GM12878 (cell line): ENCODE data around the gene SLC39A1. TPM values are rescaled to one million over a fixed set of nuclear protein-coding genes. Genes with fewer than 3 reads are reported as not detected.

Experiments
- ATAC-seq: fragments of 200-7000 bp; cut with Tn5 transposase; 3 replicates; pipeline ENCODE4 v1.9.1; 2020; ENCODE audit warnings: mild to moderate bottlenecking, moderate library complexity
- BruUV-seq: library from RNA; stranded (reverse); fragments of 400-500 nt; replicated peaks from 2 replicates; lab custom pipeline; 2021; lab: Mats Ljungman, UMichigan
- CTCF ChIA-PET: fragments of 300-600 bp; sonication (Branson Sonifier 250); formaldehyde crosslinking; extraction: SDS; loops from one replicate; lab custom pipeline; 2021; ENCODE audit warnings: inconsistent platforms; lab: Yijun Ruan, JAX
- POLR2A ChIA-PET: fragments of 350-600 bp; formaldehyde crosslinking; extraction: SDS; loops from one replicate; lab custom pipeline; 2021; ENCODE audit warnings: inconsistent platforms; lab: Charles Lee
- RAD21 ChIA-PET: fragments of 300-600 bp; sonication (Branson Sonifier 250); formaldehyde crosslinking; loops from one replicate; lab custom pipeline; 2023; ENCODE audit warnings: antibody characterized with exemption; ENCODE audit not compliant: unreplicated experiment; lab: Charles Lee
- SMC1A ChIA-PET: fragments of 300-600 bp; sonication (Branson Sonifier 250); formaldehyde crosslinking; loops from one replicate; lab custom pipeline; 2023; ENCODE audit not compliant: unreplicated experiment, uncharacterized antibody; lab: Charles Lee
- DNase-seq: peaks from one replicate; pipeline ENCODE4 v3.0.0-alpha.2; 2011; ENCODE audit warnings: low read depth, low spot score
- FAIRE-seq: peaks from 3 replicates; lab custom pipeline; 2011; peaks lifted over from hg19 to GRCh38; lab: Jason Lieb, UNC
- H2AFZ ChIP-seq: 2 replicates; pipeline ENCODE4 v1.6.0; 2011; ENCODE audit warnings: low read depth, low read length, control low read depth; ENCODE audit not compliant: control insufficient read depth
- H3K27ac ChIP-seq: 2 replicates; pipeline ENCODE4 v1.5.1; 2011; ENCODE audit warnings: control low read depth; ENCODE audit not compliant: control insufficient read depth, insufficient read depth
- H3K27me3 ChIP-seq, 2 experiments: replicated peaks in 1 of 2; 2 replicates each; pipeline versions ENCODE4 v1.6.0 to v1.6.1; 2011; ENCODE audit warnings: low read length in 1 of 2; ENCODE audit not compliant: control insufficient read depth in 2 of 2, insufficient read depth in 2 of 2
- H3K36me3 ChIP-seq, 2 experiments: 2 replicates each; pipeline ENCODE4 v1.5.1; 2011; ENCODE audit warnings: low read length in 1 of 2; ENCODE audit not compliant: control insufficient read depth in 2 of 2, insufficient read depth in 2 of 2
- H3K4me1 ChIP-seq: 2 replicates; pipeline ENCODE4 v1.6.1; 2011; ENCODE audit warnings: mild to moderate bottlenecking, low read length, moderate library complexity, mixed read lengths; ENCODE audit not compliant: control insufficient read depth, insufficient read depth
- H3K4me2 ChIP-seq: 2 replicates; pipeline ENCODE4 v1.6.0; 2011; ENCODE audit warnings: control low read depth; ENCODE audit not compliant: control insufficient read depth, insufficient read depth
- H3K4me3 ChIP-seq: fragments of 200-600 bp; sonication (generic); 2 replicates; pipeline ENCODE4 v1.5.1; 2016
- H3K79me2 ChIP-seq: 2 replicates; pipeline ENCODE4 v1.6.0; 2011; ENCODE audit warnings: low read length; ENCODE audit not compliant: control insufficient read depth, insufficient read depth
- H3K9ac ChIP-seq: 2 replicates; pipeline ENCODE4 v1.8.0; 2011; ENCODE audit warnings: low read length, control low read depth, mixed read lengths; ENCODE audit not compliant: control insufficient read depth, insufficient read depth
- H3K9me3 ChIP-seq: replicated peaks from 3 replicates; pipeline ENCODE4 v1.5.1; 2011; ENCODE audit warnings: mild to moderate bottlenecking, low read length; ENCODE audit not compliant: control insufficient read depth, insufficient read depth
- H4K20me1 ChIP-seq: 2 replicates; pipeline ENCODE4 v1.6.0; 2011; ENCODE audit not compliant: control insufficient read depth, insufficient read depth
- EP300 ChIP-seq, 2 experiments: fragments of 150-350 bp in 1 of 2; IDR thresholded peaks; 2 replicates each; pipeline ENCODE4 v1.6.1; 2011 to 2012; ENCODE audit warnings: low read depth in 2 of 2, low read length in 2 of 2, borderline replicate concordance in 1 of 2, improper control_type of control experiment in 1 of 2, inconsistent platforms in 1 of 2; ENCODE audit not compliant: control insufficient read depth in 1 of 2
- NFXL1 ChIP-seq: fragments of 450-650 bp; IDR thresholded peaks from 2 replicates; pipeline ENCODE4 v1.6.1; 2017; ENCODE audit warnings: antibody characterized with exemption, mild to moderate bottlenecking, borderline replicate concordance
- NR2F1 ChIP-seq: fragments of 450-650 bp; conservative IDR thresholded peaks from 2 replicates; pipeline ENCODE4 v1.6.1; 2017; ENCODE audit warnings: mild to moderate bottlenecking
- PML ChIP-seq: IDR thresholded peaks from 2 replicates; pipeline ENCODE4 v1.6.1; 2012; ENCODE audit warnings: low read length, inconsistent platforms
- POLR2AphosphoS5 ChIP-seq: IDR thresholded peaks from 2 replicates; pipeline ENCODE4 v1.6.1; 2011; ENCODE audit warnings: mild to moderate bottlenecking, low read length, inconsistent platforms
- RUNX3 ChIP-seq: IDR thresholded peaks from 2 replicates; pipeline ENCODE4 v1.6.1; 2012; ENCODE audit warnings: low read length, inconsistent platforms
- SUZ12 ChIP-seq: fragments of 200-600 bp; sonication (generic); IDR thresholded peaks from one replicate; pipeline ENCODE4 v1.6.1; 2018; ENCODE audit warnings: antibody characterized with exemption, mild to moderate bottlenecking; ENCODE audit not compliant: unreplicated experiment
- WGBS: methylation state at CpG from one replicate; pipeline ENCODE4 v1.1.6; 2016; ENCODE audit warnings: low lambda C conversion rate; ENCODE audit not compliant: insufficient replicate concordance, insufficient coverage; ENCODE audit errors: missing lambda C conversion rate; 5-methylcytosine and 5-hydroxymethylcytosine counted together
- in situ Hi-C: fragments of 300-500 bp; cut with MboI; formaldehyde crosslinking; loops from 9 replicates; pipeline ENCODE4 v1.14.3; 2018; ENCODE audit warnings: mixed read lengths
- intact Hi-C: fragments of 100-400 bp; cut with micrococcal nuclease; formaldehyde crosslinking; loops from one replicate; pipeline ENCODE4 v1.14.2; 2022; ENCODE audit not compliant: unreplicated experiment
- polyA plus RNA-seq, 11 experiments: library from polyadenylated mRNA; depleted of rRNA in 4 of 11; unstranded in 6 of 11; stranded (reverse) in 5 of 11; fragments of >200 nt; fragmentation: Nextera tagmentation in 4 of 11; fragmentation: Illumina TruSeq in 1 of 11; extraction: Ambion mirVana in 4 of 11; extraction: Trizol in 1 of 11; gene quantifications; 1 replicate in 1 of 11; 2 replicates in 10 of 11; pipeline versions ENCODE4 v1.2.1 to v1.2.3, GENCODE V29; 2011 to 2016; ENCODE audit warnings: inconsistent platforms in 2 of 11, missing spikeins in 2 of 11, low read depth in 1 of 11
- total RNA-seq, 4 experiments: library from RNA; depleted of rRNA in 3 of 4; stranded (reverse); fragments of >200 nt in 3 of 4; fragmentation: Illumina TruSeq in 1 of 4; extraction: Trizol in 1 of 4; gene quantifications; 2 replicates each; pipeline versions ENCODE4 v1.2.1 to v1.2.3, GENCODE V29; 2013 to 2021

The SLC39A1 gene
- total and polyA plus RNA-seq, 10 of the 15 experiments (the other 5 are each of a cell fraction or from before 2014, with no cell fraction given) = 8.8 to 98.6 (median 72.4) TPM

DNA sequence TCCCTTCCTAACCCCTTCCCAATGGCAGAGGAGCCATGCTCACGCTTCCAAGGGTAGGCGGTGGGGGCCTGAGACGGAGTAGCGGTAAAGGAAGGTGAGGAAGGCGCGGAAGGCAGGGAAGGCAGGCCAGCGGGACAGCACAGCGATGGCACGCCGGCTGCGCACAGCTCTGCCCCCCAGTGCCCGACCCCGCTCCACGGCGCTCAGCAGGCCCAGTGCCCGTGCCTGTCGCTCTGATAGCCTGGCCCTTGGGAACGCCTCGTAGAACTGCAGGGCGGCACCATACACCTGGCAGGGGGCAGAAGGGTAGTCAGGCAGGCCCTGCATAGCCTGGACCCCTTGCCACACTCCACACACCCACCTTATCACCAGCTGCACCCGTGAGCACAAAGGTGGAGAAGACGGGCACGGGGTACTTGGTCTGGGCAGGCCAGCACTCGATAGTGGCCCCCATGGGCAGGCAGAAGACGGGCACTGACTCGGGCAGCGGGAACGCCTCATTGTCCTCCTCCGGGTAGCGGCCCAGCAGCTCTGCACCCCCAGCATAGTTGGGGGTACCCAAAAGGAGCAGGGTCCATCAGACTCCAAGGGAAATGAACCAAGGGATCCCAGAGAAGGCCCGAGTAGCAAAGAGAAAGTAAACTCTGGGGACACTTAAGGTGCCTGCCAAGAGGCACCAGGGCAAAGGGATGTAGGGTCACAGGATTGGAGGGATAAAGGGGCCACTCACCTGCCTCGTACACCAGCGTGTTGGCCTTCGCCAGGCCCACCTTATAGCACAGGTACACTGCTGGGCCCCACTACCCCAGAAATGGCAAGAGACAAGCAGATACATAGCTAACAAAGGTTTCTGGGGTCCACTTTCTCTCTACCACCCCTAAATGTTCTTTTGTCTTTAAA, 21.3 kb downstream of the SLC39A1 start:
- no peak overlapping the region for H3K27ac ChIP-seq
- in situ Hi-C loops = no loop called here
- FAIRE-seq = no peak
- H3K4me1 ChIP-seq = peaks cover 15% of the 10 kb centered on the region
- H4K20me1 ChIP-seq = no peaks in the 10 kb centered on the region
- no peaks in the 10 kb centered on the region for H3K27me3 ChIP-seq
- no peak overlapping the region for H2AFZ ChIP-seq
- ChIA-PET POLR2A (interaction anchor here (5.3 kb wide), 1 partner anchor 18 kb away, joined by 83 read pairs; the partner anchor contains the start of gene GATAD2B), RAD21 (no interaction called here), CTCF (no interaction called here), SMC1A (interaction anchor here (1.7 kb wide), 1 partner anchor 54 kb away, joined by 3 read pairs; no protein-coding TSS in a partner anchor)
- H3K36me3 ChIP-seq = peaks cover 12 to 16% of the 10 kb centered on the region in 2 experiments; a peak in 3 of 4 replicates
- no peak overlapping the region for H3K9ac ChIP-seq
- H3K9me3 ChIP-seq = no peaks in the 10 kb centered on the region
- H3K4me3 ChIP-seq = no peak overlapping the region
- BruUV-seq = no TSS peak
- no peak for DNase-seq
- no peak overlapping the region for H3K4me2 ChIP-seq
- intact Hi-C loops = no loop called here
- ATAC-seq = no peak
- H3K79me2 ChIP-seq = peaks cover 28% of the 10 kb centered on the region
- WGBS = 95% methylated on average over 34 of the region's 34 CpGs
- TF ChIP-seq RUNX3 = no peak
- no peak for TF ChIP-seq SUZ12
- TF ChIP-seq PML = no peak

DNA sequence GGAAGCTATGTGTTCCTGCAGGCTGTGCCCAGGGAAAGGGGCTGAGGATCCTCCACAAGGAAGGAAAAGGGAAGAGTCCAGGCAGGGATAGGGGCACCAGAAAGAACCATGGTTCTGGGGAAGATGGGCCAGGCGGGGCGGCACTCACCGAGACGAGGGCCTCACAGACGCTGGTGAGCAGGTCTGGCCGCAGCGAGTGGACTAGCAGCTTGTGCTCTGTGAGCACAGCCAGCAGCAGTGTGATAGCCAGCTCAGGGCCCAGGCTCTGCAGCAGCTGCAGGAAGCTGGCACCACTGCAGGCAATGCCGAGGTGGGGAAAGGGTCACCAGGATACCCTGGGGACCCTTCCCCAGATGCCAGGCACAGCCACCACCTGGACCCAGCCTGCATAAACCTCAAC, 22.6 kb downstream of the SLC39A1 start:
- WGBS = 96% methylated on average over 8 of the region's 8 CpGs
- peaks cover 17 to 25% of the 10 kb centered on the region in 2 experiments; a peak in 3 of 4 replicates for H3K36me3 ChIP-seq
- intact Hi-C loops = no loop called here
- ATAC-seq (no peak), DNase-seq (no peak)
- in situ Hi-C loops = no loop called here
- no peak overlapping the region for H3K27ac ChIP-seq
- H3K4me2 ChIP-seq = no peak overlapping the region
- no peak overlapping the region for H2AFZ ChIP-seq
- TF ChIP-seq NFXL1 (no peak), POLR2AphosphoS5 (no peak), EP300 (IDR thresholded peaks at IDR 0.05; ENCODE audit: borderline replicate concordance in 1 of 2, control insufficient read depth in 1 of 2, low read depth in 2 of 2, low read length in 2 of 2) (no peak), NR2F1 (no peak)
- TF ChIP-seq, all 136 proteins: peak for 0
- Histone ChIP-seq H3K79me2 (peaks cover 26% of the 10 kb centered on the region), H4K20me1 (no peaks in the 10 kb centered on the region), H3K27me3 (no peaks in the 10 kb centered on the region), H3K9me3 (no peaks in the 10 kb centered on the region), H3K9ac (no peak overlapping the region), H3K4me1 (peaks cover 10% of the 10 kb centered on the region), H3K4me3 (no peak overlapping the region)
- SMC1A ChIA-PET = interaction anchor here (0.7 to 1.7 kb wide), 3 partner anchors 13 to 142 kb away, joined by 3 read pairs; no protein-coding TSS in a partner anchor
- no TSS peak for BruUV-seq
- FAIRE-seq = no peak
- RAD21 ChIA-PET = no interaction called here
- POLR2A ChIA-PET = interaction anchor here (1.4 kb wide), 1 partner anchor 27 kb away, joined by 5 read pairs; the partner anchor contains the start of gene CREB3L4
- CTCF ChIA-PET = interaction anchor here (1.9 kb wide), 1 partner anchor 144 kb away, joined by 4 read pairs; no protein-coding TSS in a partner anchor
